ENCODE measurements around the gene ABCA7. TPM values are rescaled to one million over a fixed set of nuclear protein-coding genes. Genes with fewer than 3 reads are reported as not detected.

Gene ABCA7
- total and polyA plus RNA-seq, 7 experiments from 2014 or later: 6.6 to 323 (median 126) TPM

GRCh38 chr19:1073063-1073955, 33.4 kb downstream of the ABCA7 start:
- peak in 3 of 9 donors; percentile 37 to 54 (median 44) for DNase-seq
- H3K36me3 ChIP-seq (ENCODE audit: control insufficient read depth in 2 of 3, insufficient read depth in 3 of 3, low read length in 3 of 3): peaks cover 20 to 63% (median 49%) of the 10 kb centered on the region in 3 experiments
- CTCF ChIA-PET: interaction anchor here (1.3 to 1.6 kb wide), 2 partner anchors 14 to 16 kb away, joined by 3 to 5 read pairs; no protein-coding TSS in a partner anchor

GRCh38 chr19:1073956-1074517, 34.1 kb downstream of the ABCA7 start:
- Histone ChIP-seq H3K4me3 (ENCODE audit: low read length) (peak overlapping the region; percentile 37), H3K4me1 (ENCODE audit: control insufficient read depth in 2 of 2, insufficient read depth in 2 of 2, low read length in 2 of 2) (peaks cover 65 to 73% of the 10 kb centered on the region in 2 donors), H3K36me3 (ENCODE audit: control insufficient read depth in 2 of 3, insufficient read depth in 3 of 3, low read length in 3 of 3) (peaks cover 20 to 56% (median 49%) of the 10 kb centered on the region in 3 experiments), H3K27me3 (ENCODE audit: control insufficient read depth in 2 of 2, insufficient read depth in 2 of 2, low read length in 2 of 2) (no peaks in the 10 kb centered on the region), H3K9me3 (ENCODE audit: control insufficient read depth in 2 of 3, low read length in 3 of 3) (no peaks in the 10 kb centered on the region), H3K27ac (ENCODE audit: low read depth, low read length) (peak overlapping the region; percentile 61)
- CTCF ChIA-PET: interaction anchor here (1.1 to 8.7 kb wide), 4 partner anchors 8 to 17 kb away, joined by 3 to 68 read pairs (median 8); partner anchors contain the start of gene ARHGAP45
- Mint-ChIP-seq H3K27me3 (no peaks in the 10 kb centered on the region), H3K27ac (peak overlapping the region; percentile 76 to 100 (median 95)), H3K4me1 (peaks cover 31 to 56% (median 46%) of the 10 kb centered on the region in 7 donors), H3K4me3 (peak overlapping the region; percentile 42 to 97 (median 80)), H3K9me3 (peaks cover 0 to 5% (median 0%) of the 10 kb centered on the region in 11 donors), H3K36me3 (peaks cover 5 to 49% (median 30%) of the 10 kb centered on the region in 5 donors)
- no peak for ATAC-seq
- DNase-seq: no peak
- intact Hi-C loops (cut with micrococcal nuclease): no loop called here
- POLR2A ChIA-PET: interaction anchor here (0.7 to 38.6 kb wide), 9 partner anchors 1 to 195 kb away, joined by 3 to 2022 read pairs (median 14); partner anchors contain the start of genes ABCA7, ARHGAP45, CIRBP and CNN2

More at GRCh38 chr19:1073063-1073955, 33.4 kb downstream of the ABCA7 start:
- peak overlapping the region; percentile 17 to 97 (median 85) for H3K4me3 Mint-ChIP-seq
- Histone ChIP-seq H3K4me1 (ENCODE audit: control insufficient read depth in 2 of 2, insufficient read depth in 2 of 2, low read length in 2 of 2) (peaks cover 64 to 71% of the 10 kb centered on the region in 2 donors), H3K27me3 (ENCODE audit: control insufficient read depth in 2 of 2, insufficient read depth in 2 of 2, low read length in 2 of 2) (no peaks in the 10 kb centered on the region), H3K9me3 (ENCODE audit: control insufficient read depth in 2 of 3, low read length in 3 of 3) (no peaks in the 10 kb centered on the region), H3K4me3 (ENCODE audit: low read length) (no peak overlapping the region), H3K27ac (ENCODE audit: low read depth, low read length) (peak overlapping the region; percentile 61)
- H3K27me3 Mint-ChIP-seq: no peaks in the 10 kb centered on the region
- intact Hi-C loops (cut with micrococcal nuclease): no loop called here
- POLR2A ChIA-PET: interaction anchor here (0.7 to 38.6 kb wide), 8 partner anchors 0 to 202 kb away, joined by 3 to 2022 read pairs (median 79); partner anchors contain the start of genes ABCA7, ARHGAP45, CIRBP and CNN2
- ATAC-seq: no peak
- H3K27ac Mint-ChIP-seq: peak overlapping the region; percentile 70 to 100 (median 95)
- peaks cover 36 to 61% (median 52%) of the 10 kb centered on the region in 7 donors for H3K4me1 Mint-ChIP-seq
- H3K9me3 Mint-ChIP-seq: peaks cover 0 to 5% (median 0%) of the 10 kb centered on the region in 11 donors
- H3K36me3 Mint-ChIP-seq: peaks cover 10 to 55% (median 36%) of the 10 kb centered on the region in 5 donors

- H3K4me1 Mint-ChIP-seq: peaks cover 27 to 53% (median 43%) of the 10 kb centered on the region in 7 donors
- CTCF ChIA-PET: interaction anchor here (0.5 to 8.7 kb wide), 6 partner anchors 8 to 45 kb away, joined by 3 to 68 read pairs (median 7); partner anchors contain the start of gene ARHGAP45
- H3K27ac ChIP-seq (ENCODE audit: low read depth, low read length): peak overlapping the region; percentile 92
Measured at GRCh38 chr19:1074544-1075283, 34.8 kb downstream of the ABCA7 start.

DNA sequence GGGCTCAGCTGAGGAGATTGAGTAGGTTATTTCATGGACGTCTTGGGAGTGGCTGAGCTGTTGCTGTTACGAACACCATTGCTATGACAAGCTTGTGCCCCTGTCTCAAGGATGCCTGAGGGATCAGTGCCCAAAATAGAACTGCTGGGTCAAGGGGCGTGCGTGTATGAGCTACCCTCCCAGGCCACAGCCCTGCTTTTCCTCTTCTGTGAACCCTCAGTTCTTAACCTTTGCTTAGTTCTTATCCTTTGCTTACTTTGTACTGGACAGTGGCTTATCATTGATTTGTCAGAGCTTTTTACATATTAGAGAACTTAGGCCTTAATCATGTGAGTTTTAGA, 36.1 kb downstream of the ABCA7 start:
- peak overlapping the region; percentile 92 for H3K27ac ChIP-seq (ENCODE audit: low read depth, low read length)
- Mint-ChIP-seq H3K9me3 (peaks cover 0 to 7% (median 0%) of the 10 kb centered on the region in 11 donors), H3K27me3 (no peaks in the 10 kb centered on the region), H3K27ac (peak overlapping the region; percentile 91 to 100 (median 99)), H3K4me3 (peak overlapping the region; percentile 80 to 97 (median 89)), H3K36me3 (peaks cover 5 to 52% (median 28%) of the 10 kb centered on the region in 5 donors), H3K4me1 (peaks cover 30 to 62% (median 51%) of the 10 kb centered on the region in 7 donors)
- ChIA-PET CTCF (interaction anchor here (0.7 to 8.7 kb wide), 8 partner anchors 9 to 55 kb away, joined by 3 to 68 read pairs (median 5); partner anchors contain the start of genes ARHGAP45 and RNU6-2), POLR2A (interaction anchor here (0.8 to 38.6 kb wide), 11 partner anchors 3 to 212 kb away, joined by 3 to 2022 read pairs (median 4); partner anchors contain the start of genes ABCA7, ARHGAP45, CIRBP and CNN2)
- H3K4me3 ChIP-seq (ENCODE audit: low read length): peak overlapping the region; percentile 68
- H3K4me1 ChIP-seq (ENCODE audit: control insufficient read depth in 2 of 2, insufficient read depth in 2 of 2, low read length in 2 of 2): peaks cover 72 to 75% of the 10 kb centered on the region in 2 donors
- no peaks in the 10 kb centered on the region for H3K9me3 ChIP-seq (ENCODE audit: control insufficient read depth in 2 of 3, low read length in 3 of 3)
- intact Hi-C loops (cut with micrococcal nuclease): loop anchor here (2.0 to 5.0 kb wide), 3 partner anchors 19 to 173 kb away; partner anchors contain the start of genes MIDN (in 1 of the 2) and POLR2E (in 1 of the 2)
- peaks cover 34 to 63% (median 50%) of the 10 kb centered on the region in 3 experiments for H3K36me3 ChIP-seq (ENCODE audit: control insufficient read depth in 2 of 3, insufficient read depth in 3 of 3, low read length in 3 of 3)
- no peak for ATAC-seq
- DNase-seq: peak in 2 of 9 donors; percentile 28 to 33
- no peaks in the 10 kb centered on the region for H3K27me3 ChIP-seq (ENCODE audit: control insufficient read depth in 2 of 2, insufficient read depth in 2 of 2, low read length in 2 of 2)

More at GRCh38 chr19:1074544-1075283, 34.8 kb downstream of the ABCA7 start:
- Histone ChIP-seq H3K4me3 (ENCODE audit: low read length) (peak overlapping the region; percentile 68), H3K9me3 (ENCODE audit: control insufficient read depth in 2 of 3, low read length in 3 of 3) (no peaks in the 10 kb centered on the region), H3K27me3 (ENCODE audit: control insufficient read depth in 2 of 2, insufficient read depth in 2 of 2, low read length in 2 of 2) (no peaks in the 10 kb centered on the region), H3K4me1 (ENCODE audit: control insufficient read depth in 2 of 2, insufficient read depth in 2 of 2, low read length in 2 of 2) (peaks cover 67 to 72% of the 10 kb centered on the region in 2 donors), H3K36me3 (ENCODE audit: control insufficient read depth in 2 of 3, insufficient read depth in 3 of 3, low read length in 3 of 3) (peaks cover 24 to 56% (median 44%) of the 10 kb centered on the region in 3 experiments)
- no peaks in the 10 kb centered on the region for H3K27me3 Mint-ChIP-seq
- intact Hi-C loops (cut with micrococcal nuclease): loop anchor here in 1 of 2 donors (5.0 kb wide), 1 partner anchor 37 kb away; no protein-coding TSS in a partner anchor
- peak overlapping the region; percentile 80 to 97 (median 89) for H3K4me3 Mint-ChIP-seq
- POLR2A ChIA-PET: interaction anchor here (0.6 to 38.6 kb wide), 11 partner anchors 2 to 1018 kb away, joined by 3 to 2022 read pairs (median 7); partner anchors contain the start of genes ABCA7, ARHGAP45, CIRBP and CNN2
- DNase-seq (peak; percentile 81 to 95 (median 93)), ATAC-seq (peak; percentile 61)
- peaks cover 5 to 50% (median 26%) of the 10 kb centered on the region in 5 donors for H3K36me3 Mint-ChIP-seq
- H3K9me3 Mint-ChIP-seq: peaks cover 0 to 5% (median 0%) of the 10 kb centered on the region in 11 donors
- peak overlapping the region; percentile 91 to 100 (median 99) for H3K27ac Mint-ChIP-seq

DNA sequence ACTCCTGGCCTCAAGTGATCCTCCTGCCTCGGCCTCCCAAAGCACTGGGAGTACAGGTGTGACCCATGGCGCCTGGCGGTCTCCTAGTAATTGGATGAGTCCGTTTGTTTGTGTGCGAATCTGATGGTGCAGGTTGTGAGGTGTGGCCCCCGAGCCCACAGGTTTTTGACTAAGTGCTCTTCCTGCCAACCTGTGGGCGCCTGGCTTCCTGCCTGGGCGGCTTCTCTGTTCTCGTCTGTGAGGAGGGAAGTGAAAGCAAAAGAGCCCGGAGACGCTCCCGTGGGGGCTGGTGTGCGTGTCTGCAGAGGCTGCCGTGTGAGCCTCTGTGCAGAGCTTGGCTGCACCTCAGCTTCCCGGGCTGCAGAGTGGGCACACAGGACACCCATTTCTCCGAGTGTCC, 37.0 kb downstream of the ABCA7 start:
- peaks cover 75 to 80% of the 10 kb centered on the region in 2 donors for H3K4me1 ChIP-seq (ENCODE audit: control insufficient read depth in 2 of 2, insufficient read depth in 2 of 2, low read length in 2 of 2)
- no peaks in the 10 kb centered on the region for H3K9me3 ChIP-seq (ENCODE audit: control insufficient read depth in 2 of 3, low read length in 3 of 3)
- Mint-ChIP-seq H3K9me3 (peaks cover 0 to 8% (median 0%) of the 10 kb centered on the region in 11 donors), H3K4me3 (peak overlapping the region; percentile 82 to 97 (median 91)), H3K27ac (peak overlapping the region; percentile 91 to 100 (median 99)), H3K27me3 (no peaks in the 10 kb centered on the region), H3K36me3 (peaks cover 2 to 52% (median 25%) of the 10 kb centered on the region in 5 donors), H3K4me1 (peaks cover 26 to 64% (median 51%) of the 10 kb centered on the region in 7 donors)
- peaks cover 38 to 67% (median 53%) of the 10 kb centered on the region in 3 experiments for H3K36me3 ChIP-seq (ENCODE audit: control insufficient read depth in 2 of 3, insufficient read depth in 3 of 3, low read length in 3 of 3)
- POLR2A ChIA-PET: interaction anchor here (0.6 to 38.6 kb wide), 10 partner anchors 4 to 412 kb away, joined by 4 to 2022 read pairs (median 8); partner anchors contain the start of genes ABCA7, ARHGAP45, CIRBP and CNN2
- H3K27ac ChIP-seq (ENCODE audit: low read depth, low read length): peak overlapping the region; percentile 92
- CTCF ChIA-PET: interaction anchor here (0.6 to 8.7 kb wide), 5 partner anchors 11 to 176 kb away, joined by 3 to 68 read pairs (median 4); partner anchors contain the start of genes ARHGAP45 and RNU6-2
- H3K27me3 ChIP-seq (ENCODE audit: control insufficient read depth in 2 of 2, insufficient read depth in 2 of 2, low read length in 2 of 2): no peaks in the 10 kb centered on the region
- DNase-seq: peak; percentile 69 to 97 (median 96)
- ATAC-seq: peak; percentile 81
- peak overlapping the region; percentile 87 for H3K4me3 ChIP-seq (ENCODE audit: low read length)
- intact Hi-C loops (cut with micrococcal nuclease): loop anchor here (1.0 to 5.0 kb wide), 7 partner anchors 8 to 172 kb away; partner anchors contain the start of genes ARHGAP45 (in 1 of the 2), MIDN (in 1 of the 2), POLR2E (in 1 of the 2) and RNU6-2 (in 1 of the 2)
